Liver (tissue), 9 donors: ENCODE data around the gene MAPK6. TPM values are rescaled to one million over a fixed set of nuclear protein-coding genes. Genes with fewer than 3 reads are reported as not detected.
A peak's percentile ranks its signal among the peaks of the same experiment; 100 is the strongest.

Source experiments
- DNase-seq: peaks from one replicate; pipeline ENCODE4 v3.0.0-alpha.2; 2017; ENCODE audit warnings: low spot score
- H3K27ac ChIP-seq, 2 donors: one replicate each; pipeline ENCODE4 v1.7.0; 2013; ENCODE audit warnings: inconsistent platforms in 2 of 2, low read length in 2 of 2, control low read depth in 1 of 2, low read depth in 1 of 2, mild to moderate bottlenecking in 1 of 2
- H3K27me3 ChIP-seq, 4 donors: one replicate each; pipeline versions ENCODE4 v1.6.1 to v1.7.0; 2013; ENCODE audit warnings: low read length in 3 of 4, inconsistent platforms in 1 of 4, mild to moderate bottlenecking in 1 of 4, moderate library complexity in 1 of 4; ENCODE audit not compliant: control insufficient read depth in 4 of 4, insufficient read depth in 4 of 4
- H3K36me3 ChIP-seq, 4 donors: one replicate each; pipeline versions ENCODE4 v1.6.1 to v1.7.0; 2013; ENCODE audit warnings: low read length in 3 of 4, mild to moderate bottlenecking in 3 of 4, low read depth in 1 of 4, moderate library complexity in 1 of 4; ENCODE audit not compliant: control insufficient read depth in 4 of 4, insufficient read depth in 3 of 4
- H3K4me1 ChIP-seq, 4 donors: one replicate each; pipeline versions ENCODE4 v1.6.1 to v1.7.0; 2013; ENCODE audit warnings: low read length in 3 of 4, mild to moderate bottlenecking in 3 of 4, moderate library complexity in 1 of 4; ENCODE audit not compliant: control insufficient read depth in 4 of 4, insufficient read depth in 4 of 4
- H3K4me3 ChIP-seq, 3 donors: one replicate each; pipeline versions ENCODE4 v1.6.1 to v1.7.0; 2013; ENCODE audit warnings: low read length in 3 of 3, control low read depth in 1 of 3, low read depth in 1 of 3, mild to moderate bottlenecking in 1 of 3
- H3K9ac ChIP-seq, 2 donors: one replicate each; pipeline ENCODE4 v1.7.0; 2013; ENCODE audit warnings: low read length in 2 of 2, mild to moderate bottlenecking in 2 of 2, moderate library complexity in 2 of 2, control low read depth in 1 of 2, low read depth in 1 of 2
- H3K9me3 ChIP-seq, 4 donors: one replicate each; pipeline versions ENCODE4 v1.6.1 to v1.7.0; 2013; ENCODE audit warnings: low read length in 3 of 4; ENCODE audit not compliant: control insufficient read depth in 4 of 4
- EGR1 ChIP-seq, 2 donors: IDR thresholded peaks; 2 replicates each; pipeline ENCODE4 v1.6.1; 2016 to 2018; ENCODE audit warnings: antibody characterized with exemption in 2 of 2, low read depth in 2 of 2
- FOXA2 ChIP-seq: IDR thresholded peaks from 2 replicates; pipeline ENCODE4 v1.6.1; 2016; ENCODE audit warnings: antibody characterized with exemption
- GABPA ChIP-seq, 2 donors: IDR thresholded peaks in 1 of 2; conservative IDR thresholded peaks in 1 of 2; 2 replicates each; pipeline ENCODE4 v1.6.1; 2016; ENCODE audit warnings: antibody characterized with exemption in 2 of 2, mild to moderate bottlenecking in 1 of 2, moderate library complexity in 1 of 2
- HNF4A ChIP-seq, 2 donors: conservative IDR thresholded peaks; 2 replicates each; pipeline ENCODE4 v1.6.1; 2016; ENCODE audit warnings: antibody characterized with exemption in 2 of 2, mild to moderate bottlenecking in 2 of 2
- HNF4G ChIP-seq: IDR thresholded peaks from 2 replicates; pipeline ENCODE4 v1.6.1; 2016; ENCODE audit warnings: antibody characterized with exemption
- JUND ChIP-seq, 2 donors: IDR thresholded peaks; 2 replicates each; pipeline ENCODE4 v1.6.1; 2016; ENCODE audit warnings: antibody characterized with exemption in 2 of 2
- NR2F2 ChIP-seq: IDR thresholded peaks from 2 replicates; pipeline ENCODE4 v1.6.1; 2016; ENCODE audit warnings: antibody characterized with exemption
- RAD21 ChIP-seq, 2 donors: IDR thresholded peaks; 2 replicates each; pipeline ENCODE4 v1.6.1; 2016; ENCODE audit warnings: antibody characterized with exemption in 2 of 2, mild to moderate bottlenecking in 2 of 2
- RXRA ChIP-seq, 2 donors: IDR thresholded peaks; 2 replicates each; pipeline ENCODE4 v1.6.1; 2017 to 2018; ENCODE audit warnings: antibody characterized with exemption in 2 of 2, mild to moderate bottlenecking in 1 of 2
- SP1 ChIP-seq: IDR thresholded peaks from 2 replicates; pipeline ENCODE4 v1.6.1; 2018; ENCODE audit warnings: antibody characterized with exemption, mild to moderate bottlenecking
- TAF1 ChIP-seq: conservative IDR thresholded peaks from 2 replicates; pipeline ENCODE4 v1.6.1; 2016; ENCODE audit warnings: antibody characterized with exemption, mild to moderate bottlenecking
- YY1 ChIP-seq: IDR thresholded peaks from 2 replicates; pipeline ENCODE4 v1.6.1; 2016; ENCODE audit warnings: antibody characterized with exemption, mild to moderate bottlenecking
- WGBS: extraction: QIAGEN DNeasy Blood & Tissue Kit; methylation state at CpG from one replicate; pipeline ENCODE4 v1.1.7; 2013; 5-methylcytosine and 5-hydroxymethylcytosine counted together
- polyA plus RNA-seq, 2 donors: library from polyadenylated mRNA; stranded (reverse) in 1 of 2; unstranded in 1 of 2; fragments of 200-250 nt in 1 of 2; fragments of >200 nt in 1 of 2; fragmentation: Nextera tagmentation in 1 of 2; extraction: Ambion mirVana in 1 of 2; gene quantifications; one replicate each; pipeline versions ENCODE4 v1.2.1 to v1.2.3, GENCODE V29; 2013 to 2015
- total RNA-seq, 2 donors: library from RNA; depleted of rRNA; stranded (reverse); fragments of >200 nt; gene quantifications; one replicate each; pipeline ENCODE4 v1.2.3, GENCODE V29; 2014
- TF ChIP-seq, protein P1 (sequence below): IDR thresholded peaks from 2 replicates; pipeline ENCODE4 v1.6.1; 2016; ENCODE audit warnings: antibody characterized with exemption, mild to moderate bottlenecking
- TF ChIP-seq, protein P2 (sequence below): IDR thresholded peaks from 2 replicates; pipeline ENCODE4 v1.6.1; 2016; ENCODE audit warnings: antibody characterized with exemption
- TF ChIP-seq, protein P3 (sequence below): IDR thresholded peaks from 2 replicates; pipeline ENCODE4 v1.6.1; 2016; ENCODE audit warnings: antibody characterized with exemption
- TF ChIP-seq, protein P4 (sequence below): IDR thresholded peaks from 2 replicates; pipeline ENCODE4 v1.6.1; 2016; ENCODE audit warnings: antibody characterized with exemption
- donor health status: healthy.
- donor health status: healthy.
- donor health status: healthy.
- donor health status: healthy.
- donor health status: healthy.

MAPK6 gene
- 10 to 100 TPM; 45.7 to 47.8 TPM for total RNA-seq
- 10 to 100 TPM in 1 of 2 donors, 1 to 10 TPM in 1; 9.7 to 18.5 TPM for polyA plus RNA-seq

DNA sequence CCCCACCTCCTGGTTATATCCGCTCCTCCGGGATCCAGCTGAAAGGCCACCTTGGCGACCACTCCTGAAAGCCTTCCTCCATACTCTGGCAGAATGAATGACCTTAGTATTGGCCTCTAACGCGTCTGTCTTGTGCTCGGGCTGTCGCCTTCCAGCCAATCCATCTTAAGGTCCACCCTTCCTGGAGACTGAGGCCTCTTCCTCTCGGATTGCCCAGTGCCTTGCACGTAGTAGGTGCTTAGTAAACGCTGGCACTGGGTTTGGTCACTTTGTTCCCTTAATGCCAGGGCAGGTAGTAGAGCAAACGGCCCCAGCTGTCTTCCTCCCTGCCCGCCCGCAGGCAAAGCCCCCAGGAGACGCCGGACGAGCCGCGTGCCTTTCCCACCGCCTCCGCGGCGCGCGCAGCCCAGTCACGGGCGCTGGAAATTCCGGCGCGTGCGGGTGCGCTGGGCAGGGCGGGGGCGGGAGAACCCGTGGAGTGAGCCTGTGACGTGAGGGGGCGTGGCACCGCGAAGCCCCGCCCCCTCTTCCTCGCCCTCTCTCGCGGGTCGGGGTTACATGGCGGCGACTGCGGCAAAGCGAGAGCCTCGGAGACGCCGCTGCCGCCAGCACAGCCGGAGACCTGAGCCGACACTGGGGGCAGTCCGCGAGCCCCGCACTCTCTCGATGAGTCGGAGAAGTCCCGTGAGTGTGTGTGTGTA lies at the start of gene MAPK6:
TSS of gene MAPK6 (plus strand) at position 527 of the 701 bp plus-strand sequence. CDS start 27,242 bp downstream, outside the sequence.
- Histone ChIP-seq H3K4me1 (peaks cover 0 to 21% (median 8%) of the 10 kb centered on the region in 4 donors), H3K4me3 (peak within 1 kb of the TSS; percentile 64 to 97 (median 70))
- WGBS: 5% methylated on average over 59 of the region's 59 CpGs

DNA sequence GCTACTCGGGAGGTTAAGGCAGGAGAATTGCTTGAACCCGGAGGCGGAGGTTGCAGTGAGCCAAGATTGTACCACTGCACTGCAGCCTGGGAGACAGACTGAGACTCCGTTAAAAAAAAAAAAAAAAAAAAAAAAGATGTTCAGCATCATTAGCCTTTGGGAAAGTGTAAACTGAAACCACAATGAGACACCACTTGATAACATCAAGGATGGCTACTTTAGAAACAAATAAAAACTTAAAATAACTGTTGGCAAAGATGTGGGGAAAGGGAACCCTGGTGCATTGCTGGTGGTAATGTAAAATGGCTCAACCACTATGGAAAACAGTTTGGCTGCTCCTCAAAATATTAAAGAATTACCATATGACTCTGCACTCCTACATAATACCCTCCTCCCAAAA lies 49.3 kb upstream of the MAPK6 start:
- H3K9ac ChIP-seq: no peak overlapping the region
- H3K36me3 ChIP-seq: peaks cover 0 to 4% (median 0%) of the 10 kb centered on the region in 4 donors
- H3K4me1 ChIP-seq: peaks cover 7 to 16% (median 15%) of the 10 kb centered on the region in 4 donors
- 81% methylated on average over 4 of the region's 4 CpGs for WGBS
- no peak overlapping the region for H3K4me3 ChIP-seq
- no peak overlapping the region for H3K27ac ChIP-seq
- H3K27me3 ChIP-seq: no peaks in the 10 kb centered on the region
- no peak for DNase-seq
- H3K9me3 ChIP-seq: no peaks in the 10 kb centered on the region
- TF ChIP-seq RXRA (IDR thresholded peaks at IDR 0.05) (no peak), YY1 (no peak), JUND (IDR thresholded peaks at IDR 0.05) (no peak), RAD21 (IDR thresholded peaks at IDR 0.05) (no peak), GABPA (IDR thresholded peaks at IDR 0.05 in 1 of 2, conservative IDR thresholded peaks at IDR 0.05 in 1 of 2) (no peak), EGR1 (IDR thresholded peaks at IDR 0.05; ENCODE audit: low read depth in 2 of 2) (no peak), SP1 (no peak), NR2F2 (no peak), HNF4A (conservative IDR thresholded peaks at IDR 0.05) (no peak), HNF4G (no peak)
- TF ChIP-seq, protein P1, sequence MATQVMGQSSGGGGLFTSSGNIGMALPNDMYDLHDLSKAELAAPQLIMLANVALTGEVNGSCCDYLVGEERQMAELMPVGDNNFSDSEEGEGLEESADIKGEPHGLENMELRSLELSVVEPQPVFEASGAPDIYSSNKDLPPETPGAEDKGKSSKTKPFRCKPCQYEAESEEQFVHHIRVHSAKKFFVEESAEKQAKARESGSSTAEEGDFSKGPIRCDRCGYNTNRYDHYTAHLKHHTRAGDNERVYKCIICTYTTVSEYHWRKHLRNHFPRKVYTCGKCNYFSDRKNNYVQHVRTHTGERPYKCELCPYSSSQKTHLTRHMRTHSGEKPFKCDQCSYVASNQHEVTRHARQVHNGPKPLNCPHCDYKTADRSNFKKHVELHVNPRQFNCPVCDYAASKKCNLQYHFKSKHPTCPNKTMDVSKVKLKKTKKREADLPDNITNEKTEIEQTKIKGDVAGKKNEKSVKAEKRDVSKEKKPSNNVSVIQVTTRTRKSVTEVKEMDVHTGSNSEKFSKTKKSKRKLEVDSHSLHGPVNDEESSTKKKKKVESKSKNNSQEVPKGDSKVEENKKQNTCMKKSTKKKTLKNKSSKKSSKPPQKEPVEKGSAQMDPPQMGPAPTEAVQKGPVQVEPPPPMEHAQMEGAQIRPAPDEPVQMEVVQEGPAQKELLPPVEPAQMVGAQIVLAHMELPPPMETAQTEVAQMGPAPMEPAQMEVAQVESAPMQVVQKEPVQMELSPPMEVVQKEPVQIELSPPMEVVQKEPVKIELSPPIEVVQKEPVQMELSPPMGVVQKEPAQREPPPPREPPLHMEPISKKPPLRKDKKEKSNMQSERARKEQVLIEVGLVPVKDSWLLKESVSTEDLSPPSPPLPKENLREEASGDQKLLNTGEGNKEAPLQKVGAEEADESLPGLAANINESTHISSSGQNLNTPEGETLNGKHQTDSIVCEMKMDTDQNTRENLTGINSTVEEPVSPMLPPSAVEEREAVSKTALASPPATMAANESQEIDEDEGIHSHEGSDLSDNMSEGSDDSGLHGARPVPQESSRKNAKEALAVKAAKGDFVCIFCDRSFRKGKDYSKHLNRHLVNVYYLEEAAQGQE: no peak
- TF ChIP-seq, protein P2, sequence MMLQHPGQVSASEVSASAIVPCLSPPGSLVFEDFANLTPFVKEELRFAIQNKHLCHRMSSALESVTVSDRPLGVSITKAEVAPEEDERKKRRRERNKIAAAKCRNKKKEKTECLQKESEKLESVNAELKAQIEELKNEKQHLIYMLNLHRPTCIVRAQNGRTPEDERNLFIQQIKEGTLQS: no peak
- TF ChIP-seq, protein P3, sequence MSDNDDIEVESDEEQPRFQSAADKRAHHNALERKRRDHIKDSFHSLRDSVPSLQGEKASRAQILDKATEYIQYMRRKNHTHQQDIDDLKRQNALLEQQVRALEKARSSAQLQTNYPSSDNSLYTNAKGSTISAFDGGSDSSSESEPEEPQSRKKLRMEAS: no peak
- TF ChIP-seq, protein P4, sequence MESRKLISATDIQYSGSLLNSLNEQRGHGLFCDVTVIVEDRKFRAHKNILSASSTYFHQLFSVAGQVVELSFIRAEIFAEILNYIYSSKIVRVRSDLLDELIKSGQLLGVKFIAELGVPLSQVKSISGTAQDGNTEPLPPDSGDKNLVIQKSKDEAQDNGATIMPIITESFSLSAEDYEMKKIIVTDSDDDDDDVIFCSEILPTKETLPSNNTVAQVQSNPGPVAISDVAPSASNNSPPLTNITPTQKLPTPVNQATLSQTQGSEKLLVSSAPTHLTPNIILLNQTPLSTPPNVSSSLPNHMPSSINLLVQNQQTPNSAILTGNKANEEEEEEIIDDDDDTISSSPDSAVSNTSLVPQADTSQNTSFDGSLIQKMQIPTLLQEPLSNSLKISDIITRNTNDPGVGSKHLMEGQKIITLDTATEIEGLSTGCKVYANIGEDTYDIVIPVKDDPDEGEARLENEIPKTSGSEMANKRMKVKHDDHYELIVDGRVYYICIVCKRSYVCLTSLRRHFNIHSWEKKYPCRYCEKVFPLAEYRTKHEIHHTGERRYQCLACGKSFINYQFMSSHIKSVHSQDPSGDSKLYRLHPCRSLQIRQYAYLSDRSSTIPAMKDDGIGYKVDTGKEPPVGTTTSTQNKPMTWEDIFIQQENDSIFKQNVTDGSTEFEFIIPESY: no peak

More for the DNA sequence above, at the start of gene MAPK6:
- TF ChIP-seq EGR1 (IDR thresholded peaks at IDR 0.05; ENCODE audit: low read depth in 2 of 2): peak; percentile 92 to 98
- no peak for TF ChIP-seq FOXA2
- peak; percentile 98 for TF ChIP-seq YY1
- TF ChIP-seq, protein P1: peak; percentile 79
- TF ChIP-seq TAF1: peak; percentile 83
- peak in 1 of 2 donors; percentile 9 for TF ChIP-seq RAD21 (IDR thresholded peaks at IDR 0.05)
- TF ChIP-seq NR2F2: no peak
- no peak for TF ChIP-seq HNF4G
- TF ChIP-seq RXRA (IDR thresholded peaks at IDR 0.05): peak in 1 of 2 donors; percentile 10
- no peak for TF ChIP-seq JUND (IDR thresholded peaks at IDR 0.05)
- peak; percentile 66 for TF ChIP-seq SP1
- TF ChIP-seq, protein P3: no peak
- DNase-seq: peak; percentile 95
- H3K9me3 ChIP-seq: no peaks in the 10 kb centered on the region
- H3K27me3 ChIP-seq: no peaks in the 10 kb centered on the region
- H3K9ac ChIP-seq: peak within 1 kb of the TSS; percentile 100
- no peaks in the 10 kb centered on the region for H3K36me3 ChIP-seq
- peak within 1 kb of the TSS; percentile 96 to 99 for H3K27ac ChIP-seq
